CD1c-positive myeloid dendritic cell (primary cell): ENCODE data around the gene SERPINB1.
A peak's percentile ranks its signal among the peaks of the same experiment; 100 is the strongest.

Experiments
- DNase-seq: peaks from one replicate; pipeline ENCODE4 v3.0.0-alpha.2; 2016; ENCODE audit errors: extremely low spot score

The SERPINB1 gene

GRCh38 chr6:2850538-2851113, 9.0 kb upstream of the SERPINB1 start:
- DNase-seq, result no peak

GRCh38 chr6:2848851-2849250, 7.2 kb upstream of the SERPINB1 start:
- peak; percentile 21 for DNase-seq

GRCh38 chr6:2845880-2846208, 4.2 kb upstream of the SERPINB1 start:
- no peak for DNase-seq

DNA sequence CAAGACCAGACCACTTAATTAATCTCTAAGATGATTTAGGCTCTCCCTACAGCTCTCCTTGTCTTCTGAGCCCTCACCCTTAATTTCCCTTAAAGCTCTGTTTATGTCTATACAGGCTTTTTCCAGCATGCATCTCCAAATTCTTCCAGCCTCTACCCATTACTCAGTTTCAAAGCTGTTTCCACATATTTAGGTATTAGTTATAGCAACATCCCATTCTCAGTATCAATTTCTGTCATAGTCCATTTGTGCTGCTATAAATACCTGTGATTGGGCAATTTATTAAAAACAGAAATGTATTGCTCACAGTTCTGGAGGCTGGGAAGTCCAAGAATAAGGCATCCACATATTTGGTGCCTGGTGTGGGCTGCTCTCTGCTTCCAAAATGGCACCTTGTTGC, 2.3 kb upstream of the SERPINB1 start:
- no peak for DNase-seq

DNA sequence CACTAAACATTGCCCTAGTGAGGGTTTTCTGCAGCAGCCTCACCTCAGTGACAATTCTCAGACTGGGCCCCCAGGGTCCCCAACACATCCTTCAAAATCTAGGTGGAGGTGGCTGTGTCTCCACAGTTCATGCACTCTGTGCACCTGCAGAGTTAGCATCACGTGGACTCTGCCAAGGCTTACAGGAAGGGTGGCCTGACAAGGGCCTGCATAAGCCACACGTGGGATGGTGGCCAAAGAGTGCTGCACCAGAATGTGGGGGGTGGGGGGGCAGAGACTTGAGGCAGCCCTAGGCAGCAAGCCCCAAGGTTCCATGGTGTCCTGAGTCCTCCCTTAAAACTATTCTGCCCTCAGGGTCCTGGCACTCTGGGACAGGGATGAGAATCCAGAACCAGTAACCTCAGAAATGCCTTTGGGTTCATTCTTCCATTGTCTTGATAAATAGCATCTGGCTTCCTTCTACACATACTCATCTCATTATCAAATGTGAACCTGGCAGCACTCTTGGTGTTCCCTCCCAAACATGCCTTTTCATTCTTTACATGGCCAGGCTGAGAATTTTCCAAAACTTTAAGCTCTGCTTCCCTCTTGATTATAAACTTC, 1.6 kb upstream of the SERPINB1 start:
- no peak for DNase-seq

DNA sequence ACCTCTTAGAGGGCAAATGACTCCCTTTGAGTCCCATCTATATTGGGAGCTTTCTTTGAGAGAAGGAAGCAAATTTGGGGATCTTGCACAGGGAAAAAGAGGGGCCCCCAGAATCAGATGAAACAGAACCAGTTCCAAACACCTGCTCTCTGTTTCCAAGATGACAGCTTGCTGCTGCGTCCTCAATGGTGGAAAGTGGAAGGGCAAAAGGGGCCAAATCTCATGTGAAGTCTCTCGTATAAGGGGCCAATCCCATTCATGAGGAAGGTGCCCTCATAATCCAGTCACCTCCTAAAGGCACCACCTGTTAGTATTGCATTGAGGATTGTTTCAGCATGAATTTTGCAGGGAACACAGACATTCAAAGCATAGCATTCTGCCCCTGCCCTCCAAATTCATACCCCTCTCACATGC, 483 bp upstream of the SERPINB1 start:
- DNase-seq, result no peak

DNA sequence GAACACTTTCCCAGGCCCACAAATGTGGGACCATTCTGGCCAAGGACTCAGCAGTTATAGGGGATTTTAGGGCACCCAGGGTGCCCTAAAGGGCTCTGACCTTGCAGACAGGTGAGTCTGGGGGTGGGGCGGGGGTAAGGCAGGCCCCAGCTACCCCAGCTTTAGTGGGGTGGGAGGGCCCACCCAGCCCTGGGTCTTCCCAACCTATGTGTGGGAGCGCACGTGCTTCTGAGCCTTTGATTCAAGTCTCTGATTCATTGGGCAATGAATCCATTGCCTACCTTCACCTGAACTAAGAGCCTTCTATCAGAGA, 958 bp downstream of the SERPINB1 start:
- DNase-seq, result no peak

GRCh38 chr6:2839982-2840748, 1.5 kb downstream of the SERPINB1 start:
- DNase-seq, result peak; percentile 76

DNA sequence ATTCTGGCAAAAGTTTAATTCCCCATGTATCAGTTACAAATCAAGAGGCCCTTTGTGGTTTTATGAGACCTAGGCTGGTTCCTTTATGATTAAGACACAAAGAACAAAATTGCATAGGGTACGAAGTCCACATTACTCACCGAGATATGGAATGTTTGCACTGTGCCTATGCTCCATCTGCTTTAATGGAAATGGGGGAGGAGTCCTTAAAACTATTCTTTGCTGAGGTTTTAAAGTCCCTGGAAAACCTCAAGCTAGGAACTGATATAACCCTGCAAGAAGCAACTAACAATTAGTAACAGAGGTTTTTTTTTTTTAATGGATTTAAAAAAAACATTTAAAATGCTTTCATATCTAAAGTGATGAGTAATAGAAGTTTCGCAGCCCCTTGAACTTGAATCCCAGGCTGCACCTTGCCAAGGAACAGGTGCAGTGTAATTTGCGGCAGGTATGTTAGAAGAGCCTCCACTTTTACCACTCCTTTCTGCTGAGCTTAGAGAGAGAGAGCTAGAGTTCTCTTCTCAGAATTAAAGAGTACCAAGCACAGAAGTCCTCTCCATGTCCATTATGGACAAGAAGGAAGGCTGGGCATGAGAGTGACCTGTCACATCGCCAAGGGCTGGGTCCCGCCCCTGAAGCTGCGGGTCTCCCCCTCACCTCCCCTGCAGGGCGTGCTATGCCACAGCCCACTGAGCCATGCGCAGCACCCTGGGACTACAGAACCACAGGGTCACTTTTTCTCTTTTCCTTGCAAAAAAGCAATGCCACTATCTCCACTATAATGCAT, 2.3 kb downstream of the SERPINB1 start:
- peak; percentile 36 for DNase-seq

- no peak for DNase-seq
Measured at GRCh38 chr6:2838251-2838650, 3.4 kb downstream of the SERPINB1 start.

DNA sequence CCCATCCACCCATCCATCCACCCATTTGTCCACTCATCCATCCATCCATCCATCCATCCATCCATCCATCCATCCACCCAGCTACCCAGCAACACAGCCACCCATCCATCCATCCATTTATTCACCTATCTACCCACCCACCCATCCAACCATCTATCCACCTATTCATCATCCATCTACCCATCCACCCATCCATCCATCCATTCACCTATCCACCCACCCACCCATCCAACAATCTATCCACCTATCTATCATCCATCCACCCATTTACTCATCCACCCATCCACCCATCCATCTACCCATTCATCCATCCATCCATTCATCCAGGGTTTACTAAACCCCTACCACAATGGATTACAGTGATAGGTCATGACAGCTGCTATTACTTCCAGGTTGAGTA, 7.4 kb downstream of the SERPINB1 start:
- no peak for DNase-seq

- DNase-seq, result no peak
Measured at GRCh38 chr6:2831392-2831791, 10.3 kb downstream of the SERPINB1 start.

DNA sequence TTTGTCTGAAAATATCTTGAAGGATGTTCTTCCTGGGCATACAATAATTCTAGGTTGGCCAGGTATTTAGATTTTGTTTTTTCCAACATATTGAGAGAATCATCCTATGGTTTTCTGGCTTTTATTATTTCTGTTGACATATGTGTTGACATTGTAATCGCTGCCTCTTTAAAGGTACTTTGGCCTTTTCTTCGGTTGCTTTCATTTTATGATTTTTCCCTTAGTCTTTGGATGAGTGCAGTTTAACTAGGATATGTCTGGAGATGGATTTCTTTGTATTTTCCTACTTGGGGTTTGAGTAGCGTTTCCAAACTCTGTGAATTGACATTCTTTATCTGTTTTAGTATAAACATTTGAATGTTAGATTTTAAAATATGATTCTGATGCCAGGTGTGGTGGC, 11.5 kb downstream of the SERPINB1 start:
- no peak for DNase-seq

- DNase-seq, result no peak
Measured at GRCh38 chr6:2829253-2829652, 12.4 kb downstream of the SERPINB1 start.

DNA sequence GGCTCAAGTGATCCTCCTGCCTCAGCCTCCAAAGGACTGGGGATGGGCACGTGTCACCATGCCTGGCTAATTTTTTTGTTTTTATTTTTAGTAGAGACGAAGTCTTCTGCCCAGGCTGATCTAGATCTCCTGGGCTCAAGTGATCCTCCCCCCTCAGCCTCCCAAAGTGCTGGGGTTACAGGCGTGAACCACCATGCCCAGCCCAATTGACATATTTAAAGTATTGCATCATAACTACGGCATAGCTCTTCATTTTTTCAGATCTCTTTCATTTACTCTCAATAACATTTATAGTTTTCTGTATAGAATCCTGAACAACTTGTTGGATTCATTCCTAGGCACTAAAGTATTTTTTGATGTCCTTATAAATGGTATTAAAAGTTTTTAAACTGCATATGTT, 13.0 kb downstream of the SERPINB1 start:
- no peak for DNase-seq

GRCh38 chr6:2827142-2827541, 14.5 kb downstream of the SERPINB1 start:
- no peak for DNase-seq

DNA sequence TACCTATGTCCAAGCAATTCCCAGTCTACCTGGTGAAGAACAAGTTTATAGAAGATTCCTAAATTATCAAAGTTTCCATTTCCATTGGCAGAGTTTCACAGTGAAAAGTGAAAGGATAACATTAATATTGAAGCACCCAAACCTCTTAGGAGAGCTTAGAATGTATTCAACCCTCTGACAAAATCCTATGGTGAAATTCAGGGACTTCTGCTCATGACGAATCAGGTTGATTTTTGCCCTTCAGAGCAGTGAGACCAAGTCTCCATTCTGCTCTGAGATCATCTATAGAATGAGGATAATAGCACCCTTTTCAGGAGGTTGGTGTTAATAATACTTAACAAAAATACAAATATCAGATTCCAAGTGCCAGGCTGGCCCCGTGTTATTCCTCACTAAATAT, 15.5 kb downstream of the SERPINB1 start:
- DNase-seq, result no peak

- DNase-seq, result no peak
Measured at GRCh38 chr6:2823104-2823850, 18.4 kb downstream of the SERPINB1 start.

GRCh38 chr6:2821554-2821953, 20.1 kb downstream of the SERPINB1 start:
- DNase-seq, result no peak

- no peak for DNase-seq
Measured at GRCh38 chr6:2820415-2820814, 21.2 kb downstream of the SERPINB1 start.

DNA sequence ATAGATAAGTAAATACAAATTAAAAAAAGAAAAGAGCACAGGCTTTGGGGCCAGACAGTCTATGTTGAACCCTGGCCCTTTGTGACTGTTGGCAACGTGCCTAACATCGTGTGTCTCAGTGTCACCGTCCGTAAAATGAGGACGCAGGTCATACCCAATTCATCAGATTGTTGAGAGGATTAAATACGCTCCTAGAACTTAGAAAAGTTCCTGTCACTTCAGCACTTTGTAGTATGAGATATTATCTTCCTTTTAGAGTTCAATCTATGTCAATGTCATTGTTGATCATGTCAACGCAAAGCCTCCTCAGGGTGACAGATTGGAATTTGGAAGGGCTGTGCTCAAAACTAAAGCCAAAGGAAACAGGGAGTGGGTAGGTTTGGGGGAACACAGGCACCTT, 21.7 kb downstream of the SERPINB1 start:
- no peak for DNase-seq

GRCh38 chr6:2819115-2819514, 22.5 kb downstream of the SERPINB1 start:
- DNase-seq, result no peak
